GM21447 (cell line): Measurements from ENCODE around the gene BRI3BP.
"Not testable (repeated sequence)": the region's sequence is repeated elsewhere in the genome, so short reads cannot be mapped to it uniquely, and the experiment has no call there.

ENCODE experiments used
- ATAC-seq: cut with Tn5 transposase; IDR thresholded peaks from one replicate; pipeline ENCODE4 v1.9.1; 2021; ENCODE audit not compliant: unreplicated experiment

Gene BRI3BP

DNA sequence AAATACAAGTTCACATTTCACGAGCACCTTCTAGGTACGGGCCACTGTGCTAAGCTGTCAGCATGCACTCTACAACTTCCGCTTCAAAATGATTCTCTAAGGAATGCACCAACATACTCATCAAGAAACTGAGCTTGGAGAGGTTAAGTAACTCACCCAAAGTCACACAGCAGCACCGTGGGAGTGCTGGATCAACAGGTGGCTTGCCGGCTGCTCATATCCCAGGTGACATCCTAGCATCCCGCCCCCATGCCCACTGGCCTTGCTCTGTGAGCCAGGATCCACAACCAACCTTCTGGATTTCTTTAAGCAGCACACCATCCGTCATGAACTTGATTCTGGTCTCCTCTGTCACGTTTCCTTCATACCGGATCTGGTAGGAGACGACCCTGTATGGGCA is 21.2 kb upstream of the BRI3BP start:
- no peak for ATAC-seq

DNA sequence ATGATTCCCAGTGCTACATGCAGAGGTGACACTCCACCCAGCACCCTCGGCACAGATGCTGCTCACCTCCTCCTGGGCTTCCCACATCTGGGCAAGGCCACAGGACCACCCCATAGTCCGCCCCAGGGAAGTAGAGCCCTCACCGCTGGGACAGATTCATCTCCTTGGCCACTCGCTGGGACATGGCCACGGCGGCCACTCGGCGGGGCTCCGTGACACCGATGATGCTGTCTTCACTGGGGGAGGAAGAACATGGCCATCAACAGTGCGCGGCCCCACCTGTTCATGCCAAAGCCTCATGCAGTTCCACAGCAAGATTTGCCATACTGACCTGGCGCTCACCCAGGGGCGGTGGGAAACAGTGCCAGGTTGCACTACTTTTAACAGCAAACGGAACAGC is 18.2 kb upstream of the BRI3BP start:
- ATAC-seq: no peak

DNA sequence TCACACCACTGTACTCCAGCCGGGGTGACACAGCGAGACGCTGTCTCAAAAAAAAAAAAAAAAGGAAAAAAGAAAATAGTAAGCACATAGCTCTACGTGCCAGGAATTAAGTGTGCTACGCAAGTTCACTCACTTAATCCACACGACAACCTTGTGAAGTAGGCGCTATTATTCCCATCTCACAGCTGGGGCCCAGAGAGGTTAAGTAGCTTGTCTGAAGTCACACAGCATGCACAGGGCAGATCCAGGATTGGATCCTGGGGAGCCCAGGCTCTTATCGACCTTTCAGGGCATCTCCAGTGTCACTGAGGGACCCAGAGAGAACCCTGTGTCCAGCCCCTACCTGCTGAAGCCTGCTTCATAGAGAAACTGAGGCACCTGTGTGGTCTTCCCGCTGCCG is 16.4 kb upstream of the BRI3BP start:
- ATAC-seq: no peak

DNA sequence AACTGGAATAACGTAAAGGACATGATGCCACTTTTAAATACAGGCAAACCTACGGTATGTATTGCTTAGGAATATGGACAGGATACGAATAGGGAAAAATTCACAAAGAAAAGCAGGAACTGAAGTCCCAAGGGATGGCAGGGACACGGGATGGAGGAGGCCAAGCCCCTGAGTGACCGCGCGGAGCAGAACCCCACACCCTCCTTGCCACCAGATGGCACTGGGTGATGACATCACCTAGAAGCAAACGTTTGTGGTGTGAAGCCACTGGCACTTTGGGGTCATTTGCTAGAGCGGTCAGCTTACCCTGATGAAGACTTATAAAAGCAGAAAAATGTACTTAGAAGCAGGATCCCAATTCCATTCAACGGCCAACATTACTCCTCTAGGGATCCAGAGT is 13.9 kb upstream of the BRI3BP start:
- ATAC-seq: no peak

DNA sequence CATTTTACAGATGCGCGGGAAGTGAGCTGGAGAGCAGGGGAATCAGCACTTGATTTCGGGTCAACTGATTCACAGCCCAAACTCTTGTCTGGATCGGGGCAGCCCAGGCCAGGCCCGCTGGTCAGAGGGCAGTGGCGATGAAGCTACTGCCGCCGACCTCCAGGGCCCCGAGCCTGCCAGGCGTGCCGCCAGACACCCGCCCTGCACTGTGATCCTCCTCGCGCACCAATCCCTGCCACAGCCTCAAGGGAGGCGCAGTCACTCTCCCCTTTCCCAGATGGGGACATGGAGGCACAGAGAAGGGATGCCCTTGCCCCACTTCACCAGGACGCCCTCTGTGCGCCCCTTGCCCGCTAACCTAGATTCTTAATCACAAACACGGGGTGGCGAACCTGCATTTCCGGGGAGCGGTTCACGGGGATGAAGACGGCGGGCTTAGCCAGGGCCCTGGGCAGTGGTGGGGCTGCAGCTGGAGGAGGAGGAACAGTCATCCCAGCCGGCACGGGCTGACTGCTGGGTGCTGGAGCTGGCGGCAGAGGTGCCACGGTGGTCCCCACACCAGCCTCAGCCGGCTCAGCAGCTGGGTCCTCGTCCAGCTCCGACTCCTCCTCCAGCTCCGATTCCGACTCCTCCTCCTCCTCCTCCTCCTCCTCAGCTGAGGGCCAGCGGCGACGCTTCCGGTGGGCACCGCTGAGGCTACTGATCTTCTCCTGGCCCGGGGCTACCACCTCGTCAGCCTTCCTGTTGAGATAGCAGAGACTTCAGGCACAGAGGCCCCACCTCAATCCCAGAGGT is 13.2 kb upstream of the BRI3BP start:
- ATAC-seq: no peak

DNA sequence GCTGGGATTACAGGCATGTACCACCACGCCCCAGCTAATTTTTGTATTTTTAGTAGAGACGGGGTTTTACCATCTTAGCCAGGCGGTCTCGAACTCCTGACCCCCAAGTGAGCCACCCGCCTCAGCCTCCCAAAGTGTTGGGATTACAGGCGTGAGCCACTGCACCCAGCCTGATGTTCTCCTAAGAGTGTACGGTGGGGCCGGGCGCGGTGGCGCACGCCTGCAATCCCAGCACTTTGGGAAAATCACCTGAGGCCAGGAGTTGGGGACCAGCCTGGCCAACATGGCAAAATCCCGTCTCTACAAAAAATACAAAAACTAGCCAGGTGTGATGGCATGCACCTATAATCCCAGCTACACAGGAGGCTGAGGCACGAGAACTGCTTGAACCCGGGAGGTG is 6.6 kb upstream of the BRI3BP start:
- ATAC-seq: not testable (repeated sequence)

DNA sequence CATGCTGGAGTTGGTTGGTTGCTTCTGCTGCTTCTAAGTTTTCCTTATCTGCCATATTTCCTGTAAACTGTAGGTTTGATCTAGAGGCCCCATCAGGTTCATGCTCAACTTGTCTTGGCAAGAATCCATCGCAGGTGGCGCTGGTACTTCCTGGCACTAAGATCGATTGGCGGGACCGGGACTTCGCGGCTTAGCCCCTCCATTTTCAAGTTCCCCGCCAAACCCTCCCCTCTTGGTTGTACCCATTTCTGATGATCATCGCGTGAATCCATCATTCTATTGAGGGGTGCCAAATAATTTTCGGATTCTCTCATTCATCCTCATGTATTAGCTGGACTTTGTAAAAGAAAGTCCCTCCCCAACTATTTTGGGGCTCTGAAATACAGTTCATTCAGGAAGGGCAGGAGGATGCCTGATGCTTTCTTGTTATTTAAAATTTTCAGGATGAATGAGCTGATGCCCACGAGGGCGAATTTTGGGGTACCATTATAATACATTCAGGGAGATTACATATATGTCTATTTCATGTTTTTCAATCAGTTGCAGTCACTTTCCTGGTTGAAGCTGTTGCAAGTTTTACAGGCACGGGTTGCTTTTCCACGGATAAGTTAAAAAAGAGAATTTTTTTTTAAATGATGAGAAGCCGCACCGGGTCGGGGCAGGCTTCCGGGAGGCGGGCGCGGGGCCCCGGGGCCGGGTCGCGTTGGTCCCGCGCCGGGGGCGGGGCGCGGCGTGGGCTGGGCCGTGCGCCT is 395 bp upstream of the BRI3BP start:
- peak; percentile 44 for ATAC-seq

DNA sequence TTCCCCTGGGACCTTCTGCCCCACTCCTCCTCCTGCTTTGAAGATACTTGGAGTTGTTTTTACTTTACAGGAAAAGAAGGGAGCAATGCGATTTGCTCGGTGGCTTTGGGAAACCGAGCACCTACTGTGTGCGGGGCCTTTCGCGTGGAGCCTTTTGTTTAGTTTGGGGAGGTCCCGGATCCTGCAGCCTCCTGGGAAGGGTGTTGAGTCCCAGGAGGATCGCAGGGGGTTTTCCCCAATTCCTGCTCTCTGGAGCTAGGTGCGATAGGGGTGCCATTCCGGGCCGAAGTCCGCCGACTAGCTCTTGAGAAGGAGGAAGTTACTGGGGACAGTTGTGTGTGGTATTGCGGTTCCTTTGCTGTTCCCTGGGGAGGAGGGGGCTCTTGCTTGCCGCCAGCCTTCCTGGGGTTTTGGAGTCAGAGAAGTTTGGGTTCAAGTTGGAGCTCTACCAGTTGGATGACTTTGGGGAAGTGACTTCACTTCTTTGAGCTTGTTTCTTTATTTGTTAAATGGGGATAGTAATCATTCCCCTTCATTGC is 1.1 kb downstream of the BRI3BP start:
- ATAC-seq: peak; percentile 46

DNA sequence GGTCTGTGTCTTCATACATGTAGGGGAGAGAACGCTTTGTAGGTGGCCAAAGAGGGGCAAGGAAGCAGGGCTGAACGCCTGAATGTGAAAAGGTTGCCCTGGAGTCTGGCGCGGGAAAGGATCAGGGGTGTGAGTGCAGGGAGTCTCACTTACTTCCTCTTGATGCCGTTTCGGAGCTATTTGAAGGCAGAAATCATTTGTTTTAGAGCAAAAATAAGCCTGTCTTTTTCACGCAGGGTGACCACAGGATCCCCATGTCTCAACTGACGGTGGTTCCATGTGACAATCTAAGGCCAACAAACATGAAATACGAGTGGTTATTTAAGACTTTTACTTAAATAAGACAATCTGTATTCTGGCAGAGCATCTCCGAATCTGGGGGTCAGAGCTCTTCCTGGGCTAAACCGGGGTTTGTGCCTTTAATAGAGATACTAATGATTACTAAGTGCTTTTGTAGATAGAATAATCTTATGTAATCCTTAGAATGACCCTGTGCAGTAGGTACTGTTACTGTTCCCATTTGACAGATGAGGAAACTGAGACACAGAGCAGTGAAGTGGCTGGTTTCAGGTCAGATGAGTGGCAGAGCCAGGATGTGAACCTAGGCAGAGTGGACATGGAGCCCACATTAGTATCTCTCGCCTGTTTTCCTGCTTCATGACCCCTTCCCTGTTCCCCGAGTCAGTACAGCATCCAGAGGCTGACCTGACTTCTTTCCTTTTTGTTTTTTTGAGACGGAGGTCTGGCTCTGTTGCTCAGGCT is 1.9 kb downstream of the BRI3BP start:
- ATAC-seq: no peak

DNA sequence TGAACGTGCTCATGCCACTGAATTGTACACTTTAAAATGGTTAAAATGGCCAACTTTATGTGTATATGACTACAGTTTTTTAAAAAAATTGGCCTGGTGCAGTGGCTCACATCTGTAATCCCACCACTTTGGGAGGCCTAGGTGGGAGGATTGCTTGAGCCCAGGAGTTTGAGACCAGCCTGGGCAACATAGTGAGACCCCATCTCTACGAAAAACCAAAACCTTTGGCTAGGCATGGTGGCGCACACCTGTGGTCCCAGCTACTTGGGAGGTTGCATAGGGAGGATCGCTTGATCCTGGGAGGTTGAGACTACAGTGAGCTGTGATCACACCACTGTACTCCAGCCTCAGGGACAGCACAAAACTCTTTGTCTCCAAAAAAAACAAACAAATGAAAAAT is 5.3 kb downstream of the BRI3BP start:
- ATAC-seq: no peak

DNA sequence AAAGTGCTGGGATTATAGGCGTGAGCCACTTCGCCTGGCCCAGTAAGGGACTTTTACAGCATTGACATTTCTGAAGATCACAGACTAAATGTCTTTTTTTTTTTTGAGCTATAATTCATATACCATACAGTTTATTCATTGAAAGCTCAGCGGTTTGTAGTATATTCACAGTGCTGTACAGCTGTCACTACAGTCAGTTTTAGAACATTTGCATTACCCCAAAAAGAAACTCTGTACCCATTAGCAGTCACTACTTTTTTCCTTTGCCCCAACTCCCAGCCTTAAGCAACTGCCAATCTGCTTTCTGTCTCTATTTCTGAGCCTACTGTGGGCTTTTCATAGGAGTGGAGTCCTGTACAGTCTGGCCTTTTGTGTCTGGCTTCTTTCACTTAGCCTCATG is 8.2 kb downstream of the BRI3BP start:
- no peak for ATAC-seq

DNA sequence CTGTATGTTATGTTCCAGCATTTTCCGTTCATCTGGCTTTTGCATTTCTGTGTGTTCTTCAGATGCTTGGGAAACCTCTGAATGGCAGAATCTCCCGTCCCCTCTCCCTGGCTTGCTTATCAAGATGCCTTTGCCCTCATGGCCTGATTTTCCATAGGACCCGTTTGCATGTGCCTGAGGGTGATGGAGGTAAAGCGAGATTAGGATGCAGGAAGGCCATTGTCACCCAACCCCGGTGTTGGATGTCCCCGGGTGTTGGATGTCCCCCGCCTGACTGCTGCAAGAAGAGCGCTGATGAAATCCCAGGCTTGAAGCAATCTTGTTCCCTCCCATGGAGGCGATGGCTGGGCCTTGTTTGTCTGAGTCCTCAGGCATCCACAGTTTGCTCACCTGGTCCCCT is 9.6 kb downstream of the BRI3BP start:
- ATAC-seq: no peak

DNA sequence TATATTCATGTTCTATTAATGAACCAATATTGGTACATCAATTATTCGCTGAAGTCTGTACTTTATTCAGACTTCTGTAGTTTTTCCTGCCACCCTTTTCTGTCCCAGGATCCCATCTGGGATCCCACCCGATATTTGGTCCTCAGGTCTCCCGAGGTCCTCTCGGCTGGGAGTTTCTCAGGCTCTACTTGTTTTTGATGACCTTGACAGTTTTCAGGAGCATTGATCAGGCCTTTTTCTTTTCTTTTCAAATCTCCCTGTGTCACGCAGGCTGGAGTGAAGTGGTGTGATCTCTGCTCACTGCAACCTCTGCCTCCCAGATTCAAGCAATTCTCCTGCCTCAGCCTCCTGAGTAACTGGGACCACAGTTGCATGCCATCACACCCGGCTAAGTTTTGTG is 11.2 kb downstream of the BRI3BP start:
- ATAC-seq: no peak

DNA sequence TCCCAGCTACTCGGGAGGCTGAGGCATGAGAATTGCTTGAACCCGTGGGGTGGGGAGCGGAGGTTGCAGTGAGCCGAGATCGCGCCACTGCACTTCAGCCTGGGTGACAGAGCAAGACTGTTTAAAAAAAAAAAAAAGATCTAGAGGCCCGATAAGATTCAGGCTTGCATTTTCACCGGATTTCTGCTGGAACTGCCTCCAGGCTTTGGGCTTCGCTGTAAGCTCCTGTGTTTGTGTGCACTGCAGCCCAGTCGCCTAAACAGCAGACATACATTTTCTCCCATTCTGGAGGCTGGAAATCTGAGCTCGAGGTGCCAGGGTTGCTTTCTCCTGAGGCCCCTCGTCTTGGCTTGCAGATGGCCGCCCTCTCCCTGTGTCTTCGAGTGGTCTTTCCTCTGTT is 12.2 kb downstream of the BRI3BP start:
- ATAC-seq: no peak

DNA sequence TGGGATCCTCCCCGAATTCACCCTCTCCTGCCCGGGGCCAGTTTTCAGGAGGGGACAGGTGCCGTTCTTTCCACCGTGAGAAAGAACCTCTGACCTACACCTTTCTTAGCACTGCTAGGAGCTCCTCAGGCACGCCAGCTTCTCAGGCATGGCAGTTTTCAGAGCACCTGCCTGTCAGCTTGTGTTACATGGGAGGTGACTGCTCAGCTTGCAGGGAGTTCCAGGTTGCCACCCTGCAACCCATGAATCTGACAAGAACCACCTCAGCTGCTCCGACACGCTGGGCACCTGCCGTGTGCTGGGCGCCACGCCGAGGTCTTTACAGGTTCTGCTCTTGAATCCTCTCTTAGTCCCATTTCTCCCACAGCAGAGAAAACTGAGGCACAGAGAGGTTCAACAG is 12.9 kb downstream of the BRI3BP start:
- no peak for ATAC-seq

DNA sequence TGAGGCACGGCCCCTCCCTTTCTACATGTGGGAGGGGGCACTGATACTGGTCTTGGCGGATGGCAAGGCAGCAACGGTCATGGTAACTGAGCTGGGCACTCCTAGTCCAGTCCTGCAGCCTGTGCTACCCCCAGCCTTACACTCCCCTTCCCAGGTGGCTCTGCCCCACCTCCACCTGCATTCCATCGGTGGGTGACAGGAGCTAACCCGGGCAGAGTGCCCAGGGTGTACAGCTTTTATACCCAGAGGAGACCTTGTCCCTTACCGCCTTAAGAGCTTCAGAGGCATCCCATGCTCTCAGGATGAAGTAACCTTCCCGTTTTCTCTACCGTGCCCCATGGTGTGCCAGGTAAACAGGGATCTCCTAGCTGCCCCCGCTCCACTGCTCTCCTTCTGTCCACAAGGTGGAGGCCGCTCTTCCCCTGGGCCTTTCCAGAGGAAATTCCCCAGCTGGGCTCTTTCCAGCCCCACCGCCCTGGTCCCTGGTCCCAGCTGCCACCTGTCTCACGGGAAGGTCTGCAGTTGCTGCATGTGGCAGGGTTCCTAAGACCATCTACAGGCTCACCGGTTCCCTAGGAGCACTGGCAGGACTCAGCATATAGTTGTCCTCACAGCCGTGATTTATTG is 20.5 kb downstream of the BRI3BP start:
- no peak for ATAC-seq

DNA sequence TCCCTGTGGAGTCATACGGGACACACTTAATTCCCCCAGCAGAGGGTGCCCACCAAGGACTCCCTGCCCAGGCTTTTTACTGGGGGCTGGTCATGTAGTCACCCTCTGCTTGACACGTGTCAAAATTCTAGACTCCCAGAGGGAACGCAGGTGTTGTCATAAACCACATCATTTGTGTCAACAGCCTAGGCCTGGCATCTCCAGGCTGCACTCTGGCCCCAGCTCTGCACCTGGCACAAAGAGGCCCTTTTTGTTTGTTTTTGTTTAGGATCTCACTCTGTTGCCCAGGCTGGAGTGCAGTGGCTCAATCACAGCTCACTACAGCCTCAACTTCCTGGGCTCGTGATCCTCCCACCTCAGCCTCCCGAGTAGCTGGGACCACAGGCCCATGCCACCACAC is 21.1 kb downstream of the BRI3BP start:
- no peak for ATAC-seq

DNA sequence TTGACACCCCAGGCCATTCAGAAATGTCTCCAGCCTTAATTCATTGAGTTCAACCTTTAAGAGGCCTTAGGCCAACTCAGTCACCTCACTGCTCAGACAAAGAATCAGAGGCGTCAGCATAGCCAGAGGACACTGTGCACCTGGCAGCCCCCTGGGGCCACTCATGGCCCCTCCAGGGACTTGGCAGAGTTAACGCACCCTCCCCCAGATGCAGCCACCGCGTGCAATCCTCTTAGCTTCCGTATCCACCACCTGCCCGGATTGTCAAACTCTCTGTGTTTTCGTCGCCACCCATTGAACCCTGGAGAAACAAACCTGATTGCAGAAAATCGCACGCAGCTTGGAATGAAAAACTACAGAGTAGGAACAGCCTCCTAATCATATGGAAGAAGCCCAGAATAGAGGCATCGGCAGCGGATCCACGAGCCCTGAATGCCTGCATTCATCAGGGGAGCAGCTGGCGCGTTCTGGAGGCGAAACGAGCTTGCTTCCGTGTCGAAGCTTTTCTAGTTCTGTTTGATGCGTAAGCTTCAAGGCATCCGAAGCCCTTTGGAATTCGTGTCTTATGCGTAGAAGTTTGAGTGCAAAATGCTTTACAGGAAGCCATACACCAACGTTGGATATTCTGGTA is 22.4 kb downstream of the BRI3BP start:
- no peak for ATAC-seq

DNA sequence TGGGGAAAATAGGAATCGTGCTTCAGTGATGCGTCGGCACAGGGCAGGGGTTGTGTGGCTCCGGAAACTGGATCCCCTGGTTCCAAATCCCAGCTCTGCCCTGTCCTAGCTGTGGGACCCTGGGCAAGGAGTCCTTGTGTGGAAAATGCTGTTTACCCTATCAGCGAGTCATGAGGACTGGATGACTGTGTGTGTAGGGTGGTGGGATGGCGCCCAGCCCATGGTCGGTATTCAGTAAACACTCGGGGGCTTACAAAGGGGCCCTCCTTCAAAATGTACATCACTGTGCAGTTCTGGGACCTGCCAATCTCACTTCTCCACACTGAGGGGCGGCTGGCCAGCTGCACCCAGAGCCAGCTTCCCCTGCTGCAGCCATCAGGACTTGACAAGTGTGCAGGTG is 24.4 kb downstream of the BRI3BP start:
- ATAC-seq: no peak

DNA sequence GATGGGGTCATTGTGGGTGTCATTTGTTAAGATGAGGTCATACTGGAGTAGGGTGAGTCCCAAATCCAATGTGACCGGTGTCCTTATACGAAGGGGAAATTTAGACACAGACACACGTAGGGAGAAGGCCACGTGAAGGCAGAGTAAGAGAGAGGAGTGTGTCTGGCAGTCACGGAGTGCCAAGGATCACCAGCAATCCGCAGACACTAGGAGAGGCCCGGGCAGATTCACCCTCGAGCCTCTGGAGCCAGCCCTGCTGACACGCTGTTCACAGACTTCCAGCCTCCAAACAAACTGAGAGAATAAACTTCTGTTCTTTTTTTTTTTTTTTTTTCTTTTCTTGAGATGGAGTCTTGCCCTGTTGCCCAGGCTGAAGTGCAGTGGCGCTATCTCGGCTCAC is 24.9 kb downstream of the BRI3BP start:
- ATAC-seq: no peak

DNA sequence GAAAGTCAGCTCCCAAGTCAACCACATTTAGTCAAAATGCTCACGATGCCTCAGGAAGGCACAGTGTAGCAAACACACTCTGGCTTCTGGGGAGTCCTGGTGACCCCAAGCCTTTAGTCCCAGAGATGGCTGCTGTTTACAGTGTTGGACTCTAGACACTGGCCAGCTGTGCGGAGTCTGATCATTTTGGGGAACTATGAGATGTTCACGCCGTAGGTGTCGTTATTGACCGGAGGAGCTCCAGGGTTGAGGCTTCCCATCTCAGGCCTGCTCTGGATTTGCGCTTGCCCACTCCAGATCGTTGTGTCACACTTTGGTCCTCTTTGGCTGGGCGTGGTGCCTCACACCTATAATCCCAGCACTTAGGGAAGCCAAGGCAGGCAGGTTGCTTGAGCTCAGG is 27.7 kb downstream of the BRI3BP start:
- ATAC-seq: no peak
